Left cardiac atrium (tissue), 4 donors: ENCODE data around the gene VPS35. TPM values are rescaled to one million over a fixed set of nuclear protein-coding genes. Genes with fewer than 3 reads are reported as not detected.
"Not testable (repeated sequence)": the region's sequence is repeated elsewhere in the genome, so short reads cannot be mapped to it uniquely, and the experiment has no call there.

Experiments
- ATAC-seq, 2 donors: fragments of 200-7000 bp; cut with Tn5 transposase; one replicate each; pipeline ENCODE4 v1.9.1; 2020; ENCODE audit warnings: mild to moderate bottlenecking in 2 of 2, moderate library complexity in 2 of 2
- DNase-seq: peaks from one replicate; pipeline ENCODE4 v3.0.0-alpha.2; 2020
- intact Hi-C, 2 donors: fragments of 100-400 bp; cut with DNase I; formaldehyde crosslinking; loops; one replicate each; pipeline versions ENCODE4 v1.14.1 to v1.15.1; 2022 to 2023
- total RNA-seq, 2 donors: library from RNA; stranded (reverse); fragmentation: NEBNext Ultra II Directional; extraction: Animal tissue kit (Norgen Biotek cat#: 25700); gene quantifications; one replicate each; pipeline ENCODE4 v1.2.1, GENCODE V29; 2021
- donor health status: DM: no; HTN: yes; CAD: no.
- donor health status: DM: no; HTN: yes; CAD: no; lungs with severe emphysema.
- donor health status: DM: yes; HTN: yes; CAD: no.
- donor health status: Dilated cardiomyopathy.

The VPS35 gene
- total RNA-seq, 2 donors from 2014 or later, result 68.0 to 74.0 TPM

GRCh38 chr16:46623707-46624106 is 65.3 kb downstream of the VPS35 start:
- peak; percentile 6 to 13 for ATAC-seq
- intact Hi-C loops, DNase-seq: not testable (repeated sequence)

GRCh38 chr16:46623246-46623645 is 65.7 kb downstream of the VPS35 start:
- peak; percentile 53 to 60 for ATAC-seq
- intact Hi-C loops, DNase-seq: not testable (repeated sequence)

GRCh38 chr16:46621934-46622676 is 66.9 kb downstream of the VPS35 start:
- DNase-seq (no peak), ATAC-seq (no peak)
- intact Hi-C loops, result no loop called here

DNA sequence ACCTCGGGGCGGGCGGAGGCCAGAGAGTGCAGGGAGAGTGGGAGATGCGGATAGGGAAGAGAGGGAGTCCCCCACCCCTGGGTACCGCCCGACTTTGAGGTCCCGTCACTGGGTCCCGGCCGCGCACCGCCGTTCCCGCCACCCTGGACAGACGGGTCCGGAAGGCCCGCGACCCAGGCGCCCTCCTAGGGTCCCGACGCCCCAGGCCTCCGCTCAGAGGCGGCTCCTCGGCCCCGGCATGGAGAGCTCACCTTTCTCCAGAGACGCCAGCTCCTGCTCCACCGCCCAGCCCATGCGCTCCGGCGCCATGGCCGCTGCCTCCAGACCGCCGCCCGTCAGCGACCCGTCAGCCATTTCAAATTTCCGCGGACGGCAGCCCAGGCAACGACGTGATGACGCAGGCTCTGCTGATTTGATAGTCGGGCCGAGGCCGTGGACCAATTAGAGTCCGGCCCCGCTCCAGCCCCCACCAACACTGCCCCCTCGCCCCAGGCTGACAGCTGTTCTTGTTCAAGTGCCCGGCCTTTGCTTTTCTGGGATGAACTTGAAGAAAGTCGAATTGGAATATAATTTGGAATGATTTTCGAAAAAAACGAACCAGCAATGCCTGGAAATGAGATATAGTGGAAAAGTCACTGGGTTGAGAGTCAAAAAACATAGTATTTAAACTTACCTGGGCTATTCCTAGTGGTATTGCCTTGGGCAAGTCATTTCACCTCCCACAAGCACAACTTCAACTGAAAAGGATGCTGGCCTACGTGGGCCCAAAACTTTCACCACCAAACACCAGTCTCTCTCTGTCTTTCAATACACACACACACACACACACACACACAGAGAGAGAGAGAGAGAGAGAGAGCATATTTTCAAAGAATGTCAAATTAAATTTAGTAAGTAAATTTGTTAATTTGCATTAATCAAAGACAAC is 67.7 kb downstream of the VPS35 start, which contains the start of gene SHCBP1:
Gene SHCBP1 (minus strand): TSS at position 374 of the 928 bp plus-strand sequence. CDS start 20 bp downstream, at position 354.
- ATAC-seq, result peak; percentile 92 to 94
- intact Hi-C loops, result no loop called here

GRCh38 chr16:46620266-46621005 is 68.5 kb downstream of the VPS35 start:
- ATAC-seq (peak in 1 of 2 donors; percentile 7), DNase-seq (no peak)
- intact Hi-C loops, result no loop called here

More for the DNA sequence above, 67.7 kb downstream of the VPS35 start, which contains the start of gene SHCBP1:
- peak; percentile 87 for DNase-seq

DNA sequence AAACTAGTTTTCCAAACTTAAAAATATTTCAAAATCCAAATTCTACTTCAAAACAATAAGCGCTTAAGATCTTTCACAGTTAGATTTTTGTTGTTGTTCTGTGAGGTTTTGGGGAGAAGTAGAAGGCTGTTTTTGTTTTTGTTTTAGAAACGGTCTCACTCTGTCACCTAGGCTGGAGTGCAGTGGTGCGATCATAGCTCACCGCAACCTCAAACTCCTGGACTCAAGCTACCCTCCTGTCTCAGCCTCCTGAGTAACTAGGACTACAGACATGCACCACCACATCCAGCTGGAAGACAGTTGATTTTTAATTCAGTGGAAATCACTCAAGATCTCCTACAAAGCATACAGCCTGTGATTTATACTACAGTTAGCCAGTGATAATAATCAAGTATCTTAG is 70.5 kb downstream of the VPS35 start:
- intact Hi-C loops, result no loop called here
- ATAC-seq (no peak), DNase-seq (no peak)

- no peak for ATAC-seq
- intact Hi-C loops, result no loop called here
- DNase-seq, result no peak
Measured at GRCh38 chr16:46614006-46614405, 75.0 kb downstream of the VPS35 start.

GRCh38 chr16:46613352-46613751 is 75.6 kb downstream of the VPS35 start:
- DNase-seq (no peak), ATAC-seq (no peak)
- intact Hi-C loops, result no loop called here

GRCh38 chr16:46612121-46612520 is 76.9 kb downstream of the VPS35 start:
- DNase-seq (no peak), ATAC-seq (no peak)
- intact Hi-C loops, result no loop called here

GRCh38 chr16:46607529-46607928 is 81.4 kb downstream of the VPS35 start:
- no peak for ATAC-seq
- intact Hi-C loops, result loop anchor here (5.0 to 10.0 kb wide), 2 partner anchors 50 to 53 kb away; no protein-coding TSS in a partner anchor
- no peak for DNase-seq

DNA sequence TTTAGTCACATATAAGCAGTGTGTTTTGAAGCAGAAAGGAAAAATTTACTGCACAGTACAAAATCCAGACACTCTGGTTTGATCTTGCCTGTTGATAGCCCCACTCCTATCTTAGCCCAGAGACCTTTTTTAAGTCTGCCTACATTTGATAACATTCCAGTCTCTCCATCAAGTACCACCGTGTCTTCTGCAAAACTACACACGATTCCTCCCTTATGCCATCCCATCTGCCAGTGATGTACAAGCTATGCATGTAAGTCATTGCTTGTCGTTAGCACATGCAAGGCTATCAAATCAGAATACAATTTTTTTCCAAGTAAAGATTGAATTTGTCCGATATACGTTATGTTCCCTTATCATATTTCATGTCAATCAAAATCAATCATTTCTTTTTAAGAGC is 82.7 kb downstream of the VPS35 start:
- no peak for DNase-seq
- intact Hi-C loops, result loop anchor here (5.0 to 10.0 kb wide), 2 partner anchors 49 to 51 kb away; no protein-coding TSS in a partner anchor
- no peak for ATAC-seq

Other genes starting within 250 kb of the VPS35 start
- 1 to 10 TPM in 1 of 2 donors, under 1 TPM in 1; 0.76 to 1.8 TPM for gene SHCBP1, start 67.8 kb downstream of the VPS35 start, total RNA-seq
- gene ORC6, start 481 bp upstream of the VPS35 start, total RNA-seq, result 1 to 10 TPM; 2.0 to 2.1 TPM
- 100 to 1,000 TPM; 230 to 333 TPM for gene MYLK3, start 59.2 kb upstream of the VPS35 start, total RNA-seq
- gene C16orf87, start 142.0 kb upstream of the VPS35 start, total RNA-seq, result 10 to 100 TPM in 1 of 2 donors, 1 to 10 TPM in 1; 8.6 to 10.2 TPM
- gene GPT2, start 195.2 kb upstream of the VPS35 start, total RNA-seq, result 10 to 100 TPM; 14.0 to 24.5 TPM